ENCODE results near the gene GARIN5B.

GARIN5B gene

DNA sequence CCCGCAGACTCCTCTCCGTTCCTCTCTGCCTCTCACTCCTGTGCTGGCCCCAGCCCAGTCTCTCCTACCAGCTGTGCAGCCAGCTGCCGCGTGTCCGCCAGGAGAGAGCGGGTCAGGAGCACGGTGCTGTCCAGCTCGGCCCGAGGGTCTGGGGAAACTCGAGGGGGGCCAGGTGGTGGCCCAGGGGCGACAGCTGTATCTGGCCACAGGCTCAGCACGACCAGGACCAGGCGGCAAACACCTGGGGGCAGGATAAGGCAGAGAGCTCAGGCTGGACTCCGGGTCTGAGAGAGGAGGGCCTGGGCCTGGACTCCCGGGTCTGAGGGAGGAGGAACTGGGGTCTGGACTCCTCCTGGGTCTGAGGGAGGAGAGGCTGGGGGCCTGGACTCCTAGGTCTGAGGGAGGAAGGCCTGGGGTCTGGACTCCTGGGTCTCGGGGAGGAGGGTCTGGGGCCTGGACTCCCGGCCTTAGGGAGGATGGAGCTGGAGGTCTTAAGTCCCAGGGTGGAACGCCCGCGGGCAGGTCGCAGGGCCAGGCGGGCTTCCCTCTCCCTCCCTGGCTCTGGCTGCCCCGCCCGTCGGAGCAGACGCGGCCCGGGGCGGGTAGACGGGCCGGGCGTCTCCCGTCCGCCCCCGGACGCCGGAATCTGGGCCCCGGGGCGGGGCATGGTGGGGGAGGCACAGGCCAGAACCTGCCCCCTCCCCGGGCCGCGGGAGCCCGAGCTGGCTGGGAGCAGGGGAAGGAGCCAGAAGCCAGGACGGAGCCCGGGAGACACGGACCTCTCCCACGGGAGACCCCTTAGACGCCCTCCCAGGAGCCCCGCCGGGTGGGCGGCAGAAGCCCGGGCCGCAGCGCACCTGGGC lies 5.9 kb upstream of the GARIN5B start:
- DNase-seq = peak; percentile 63

DNA sequence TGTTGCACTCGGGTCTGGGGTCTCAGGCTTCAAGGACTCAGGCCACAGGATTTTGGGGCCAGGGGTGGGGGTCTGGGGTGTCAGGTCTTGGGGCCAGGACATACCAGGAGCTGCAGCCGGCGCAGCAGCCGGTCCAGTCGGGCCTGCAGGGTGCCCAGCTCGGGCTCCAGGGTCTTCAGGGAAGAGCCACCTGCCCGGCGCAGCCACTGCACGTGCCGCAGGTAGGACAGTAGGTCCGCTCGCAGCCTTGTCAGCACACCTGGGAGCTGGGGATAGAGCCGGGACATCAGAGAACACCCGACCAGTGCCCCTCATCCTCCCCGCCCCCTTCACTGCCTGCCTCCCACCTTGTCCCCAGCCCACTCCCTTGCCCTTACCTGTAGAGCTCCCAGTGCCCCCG lies 5.0 kb upstream of the GARIN5B start:
- DNase-seq = no peak

DNA sequence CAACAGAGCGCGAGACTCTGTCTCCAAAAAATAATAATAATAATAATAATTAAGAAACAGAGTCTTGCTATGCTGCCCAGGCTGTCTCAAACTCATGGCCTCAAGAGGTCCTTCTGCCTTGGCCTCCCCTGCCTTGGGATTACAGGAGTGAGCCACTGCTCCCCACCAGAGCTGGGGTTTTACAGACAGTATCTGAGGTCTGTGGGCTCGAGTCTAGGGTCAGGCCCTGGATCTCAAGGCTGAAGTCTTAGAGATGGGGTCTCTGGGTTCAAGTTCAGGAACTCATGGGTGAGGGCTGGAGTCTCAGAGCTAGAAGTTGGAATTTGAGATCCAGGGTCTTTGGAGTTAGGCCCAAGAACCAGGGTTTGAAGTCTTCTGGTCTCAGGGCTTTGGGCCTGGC lies 3.7 kb upstream of the GARIN5B start:
- no peak for DNase-seq

DNA sequence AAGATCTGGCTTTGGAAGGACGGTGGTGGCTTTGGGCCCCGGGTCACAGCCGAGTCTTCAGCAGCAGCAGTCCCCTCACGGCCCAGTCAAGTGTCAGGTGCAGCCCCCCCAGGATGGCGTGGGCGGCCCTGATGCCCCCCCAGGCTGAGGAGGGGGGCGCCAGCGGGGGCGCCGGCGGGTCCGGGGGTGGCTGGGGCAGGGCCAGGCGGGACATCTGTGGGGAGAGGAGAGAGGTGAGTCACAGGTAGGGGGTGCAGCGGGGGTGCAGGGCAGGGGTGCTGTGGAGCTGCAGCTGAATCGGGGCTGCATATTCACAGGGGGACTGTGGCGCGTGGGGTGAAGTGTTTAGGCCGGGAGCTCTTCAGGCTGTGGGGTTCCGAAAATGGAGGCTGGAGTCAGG lies 2.9 kb upstream of the GARIN5B start:
- DNase-seq = no peak

DNA sequence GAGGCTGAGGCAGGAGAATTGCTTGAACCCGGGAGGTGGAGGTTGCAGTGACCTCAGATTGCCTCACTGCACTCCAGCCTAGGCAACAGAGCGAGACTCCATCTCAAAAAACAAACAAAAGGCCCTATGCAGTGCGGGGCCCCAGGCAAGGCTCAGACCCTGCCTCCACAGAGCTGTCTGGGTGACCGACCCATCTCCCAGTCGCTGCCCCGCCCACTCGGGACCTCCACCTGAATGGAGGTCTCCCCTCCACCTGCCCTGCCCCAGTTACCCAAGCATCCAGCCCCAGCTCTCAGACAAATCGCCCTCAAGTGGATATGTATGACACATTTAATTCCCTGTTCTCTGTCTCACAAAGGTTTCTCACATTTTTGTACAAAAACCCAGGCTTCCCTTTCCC lies 2.2 kb upstream of the GARIN5B start:
- DNase-seq = no peak

DNA sequence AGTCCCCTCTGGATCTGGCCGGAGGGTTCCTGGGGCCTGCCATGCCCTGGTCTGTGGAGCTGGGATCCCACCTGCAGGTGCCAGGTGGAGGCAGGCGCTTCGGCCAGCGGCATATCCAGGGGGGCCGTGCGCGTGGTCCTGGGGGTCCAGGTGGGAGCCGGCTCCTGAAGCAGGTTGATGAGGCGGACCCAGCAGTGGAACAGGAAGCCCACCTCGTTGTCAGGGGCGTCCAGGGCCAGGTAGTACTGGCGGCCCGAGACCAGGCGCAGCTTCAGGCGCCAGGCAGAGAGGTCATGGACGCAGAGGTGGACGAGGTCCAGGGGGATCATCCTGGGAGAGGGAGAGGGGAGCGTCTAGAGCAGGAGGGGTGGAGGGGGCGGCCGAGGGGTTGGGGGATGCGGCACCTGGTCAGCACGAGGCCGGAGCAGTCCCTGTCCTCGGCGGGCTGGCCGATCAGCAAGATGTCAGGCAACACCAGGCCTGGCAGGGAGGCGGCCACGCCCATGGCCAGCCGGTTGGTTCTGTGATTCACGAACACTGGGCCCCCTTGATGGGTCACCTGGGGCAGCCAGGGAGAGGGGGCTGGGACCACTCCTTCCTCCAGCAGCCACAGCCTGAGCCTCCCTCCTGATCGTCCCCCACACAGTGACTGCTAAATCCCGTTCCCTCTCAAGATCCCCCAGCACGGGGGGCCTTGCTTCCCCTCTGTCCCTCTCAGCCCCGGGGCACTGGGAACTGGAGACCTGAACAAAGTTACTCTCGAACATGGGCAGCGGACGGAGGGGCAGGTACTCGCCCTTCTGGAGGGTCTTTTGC lies 678 bp downstream of the GARIN5B start:
- DNase-seq = no peak

DNA sequence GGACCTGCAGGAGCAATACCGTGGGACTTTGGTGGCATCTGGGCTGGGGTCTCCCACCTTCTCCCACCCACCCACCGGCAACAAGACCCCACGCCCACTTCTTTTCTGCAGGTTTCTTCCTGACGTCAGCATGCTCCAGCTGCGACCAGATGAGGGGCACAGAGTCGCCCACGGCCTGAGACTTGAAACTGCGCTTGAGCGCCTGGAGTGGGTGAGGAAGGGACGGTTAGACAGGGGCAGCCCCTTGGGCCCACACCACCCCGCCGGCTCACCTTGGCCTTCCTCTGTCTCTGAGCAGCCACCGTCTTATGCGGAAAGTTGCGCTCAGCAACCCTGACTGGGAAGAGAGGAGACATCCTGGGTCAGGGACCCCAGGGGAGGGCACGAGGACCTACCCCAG lies 2.2 kb downstream of the GARIN5B start:
- no peak for DNase-seq

DNA sequence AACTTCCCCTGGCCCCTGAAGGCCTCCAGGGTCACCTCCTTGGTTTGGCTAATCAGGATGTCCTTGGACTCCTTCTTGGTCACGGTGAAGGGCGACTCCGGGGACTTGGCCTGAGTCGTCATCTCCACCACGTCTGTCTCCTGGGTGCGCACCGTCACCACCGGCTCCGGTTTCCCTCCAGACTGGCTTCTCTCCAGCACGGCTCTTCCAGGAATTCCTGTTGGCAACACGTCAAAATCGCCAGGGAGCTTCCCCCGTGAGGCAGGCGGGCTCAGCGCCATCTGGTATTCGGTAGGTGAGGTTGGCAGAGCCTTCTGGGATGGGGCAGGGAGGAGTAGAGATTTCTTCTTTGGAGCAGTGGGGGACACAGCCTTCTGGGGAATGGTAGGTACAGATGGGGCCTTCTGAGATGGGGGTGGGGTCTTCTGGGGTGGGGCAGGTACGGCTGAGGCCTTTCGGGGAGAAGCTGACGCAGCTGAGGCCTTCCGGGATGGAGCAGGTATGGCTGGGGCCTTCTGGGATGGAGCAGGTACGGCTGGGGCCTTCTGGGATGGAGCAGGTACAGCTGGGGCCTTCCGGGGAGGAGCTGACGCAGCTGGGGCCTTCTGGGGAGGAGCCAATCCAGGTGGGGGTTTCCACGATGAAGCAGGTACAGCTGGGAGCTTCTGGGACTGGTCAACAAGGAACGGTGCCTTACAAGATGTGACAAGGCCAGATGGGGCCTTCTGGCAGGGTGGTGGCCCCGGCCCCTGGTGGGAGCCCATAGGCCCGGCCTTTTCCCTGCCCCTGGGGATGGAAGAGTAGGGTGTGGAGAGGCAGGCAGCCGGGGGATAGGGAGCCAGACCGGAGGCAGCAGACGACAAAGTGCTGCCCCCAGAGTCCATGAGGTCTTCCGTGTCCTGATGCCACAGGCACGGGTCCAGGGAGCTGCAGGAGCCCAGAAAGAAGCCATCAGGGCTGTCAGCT lies 3.8 kb downstream of the GARIN5B start:
- DNase-seq = no peak

- no peak for DNase-seq
Observed at GRCh38 chr19:55358493-55358892, 4.6 kb downstream of the GARIN5B start.

DNA sequence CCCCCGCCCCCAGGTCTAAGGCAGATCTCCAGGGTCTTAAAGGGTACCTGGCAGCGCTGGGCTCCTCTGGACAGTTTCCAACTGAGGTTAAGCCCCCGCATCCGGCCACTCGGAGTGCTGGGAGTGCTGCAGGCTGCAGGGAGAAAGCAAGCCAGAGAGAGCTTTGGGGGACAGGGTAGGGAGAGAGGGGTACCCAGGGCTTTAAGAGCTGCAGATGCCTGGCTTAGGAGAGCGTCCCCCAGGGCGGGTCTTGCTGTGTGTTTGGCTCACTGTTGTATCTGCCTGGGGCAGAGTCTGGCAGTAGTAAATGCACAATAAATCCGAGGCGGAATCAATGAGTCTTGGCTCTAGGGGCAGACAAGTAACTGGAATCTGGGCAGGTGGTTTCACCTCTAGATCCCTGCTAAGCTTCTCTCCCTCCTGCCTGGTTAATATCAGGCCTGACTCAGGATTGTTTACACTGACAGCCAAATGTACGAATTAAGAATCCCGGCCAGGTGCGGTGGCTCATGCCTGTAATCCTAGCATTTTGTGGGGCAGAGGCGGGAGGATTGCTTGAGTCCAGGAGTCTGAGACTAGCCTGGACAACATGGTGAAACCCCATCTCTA lies 7.7 kb downstream of the GARIN5B start:
- no peak for DNase-seq

DNA sequence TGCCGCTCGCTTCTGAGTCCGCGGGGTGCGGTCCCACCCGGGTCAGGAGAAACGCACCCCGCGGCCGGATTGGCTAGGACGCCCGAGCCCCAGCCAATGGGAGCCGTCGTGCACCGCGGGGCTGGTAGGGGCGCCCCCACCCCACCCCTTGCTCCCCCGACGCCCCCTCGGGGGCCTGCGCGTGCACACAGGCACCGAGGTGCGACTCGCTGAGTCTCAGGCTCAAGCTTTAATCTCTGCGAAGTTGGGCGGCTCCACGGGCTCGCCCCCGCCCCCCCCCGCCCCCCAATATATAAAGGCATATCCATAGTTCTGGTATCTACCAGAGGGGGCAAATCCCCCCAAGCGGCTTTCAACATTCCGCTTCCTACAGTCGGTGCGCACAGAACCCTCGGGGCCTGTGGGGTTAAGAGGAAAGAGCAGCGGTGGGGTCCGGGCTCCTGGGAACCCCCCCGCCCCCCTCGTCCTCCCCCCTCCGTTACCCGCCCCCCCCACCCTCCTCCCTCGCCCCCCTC lies 8.3 kb downstream of the GARIN5B start, which contains the start of gene COX6B2:
Gene COX6B2 (minus strand): TSS at position 22 of the 515 bp plus-strand sequence. CDS start 198 bp downstream, outside the sequence.
- DNase-seq = no peak

DNA sequence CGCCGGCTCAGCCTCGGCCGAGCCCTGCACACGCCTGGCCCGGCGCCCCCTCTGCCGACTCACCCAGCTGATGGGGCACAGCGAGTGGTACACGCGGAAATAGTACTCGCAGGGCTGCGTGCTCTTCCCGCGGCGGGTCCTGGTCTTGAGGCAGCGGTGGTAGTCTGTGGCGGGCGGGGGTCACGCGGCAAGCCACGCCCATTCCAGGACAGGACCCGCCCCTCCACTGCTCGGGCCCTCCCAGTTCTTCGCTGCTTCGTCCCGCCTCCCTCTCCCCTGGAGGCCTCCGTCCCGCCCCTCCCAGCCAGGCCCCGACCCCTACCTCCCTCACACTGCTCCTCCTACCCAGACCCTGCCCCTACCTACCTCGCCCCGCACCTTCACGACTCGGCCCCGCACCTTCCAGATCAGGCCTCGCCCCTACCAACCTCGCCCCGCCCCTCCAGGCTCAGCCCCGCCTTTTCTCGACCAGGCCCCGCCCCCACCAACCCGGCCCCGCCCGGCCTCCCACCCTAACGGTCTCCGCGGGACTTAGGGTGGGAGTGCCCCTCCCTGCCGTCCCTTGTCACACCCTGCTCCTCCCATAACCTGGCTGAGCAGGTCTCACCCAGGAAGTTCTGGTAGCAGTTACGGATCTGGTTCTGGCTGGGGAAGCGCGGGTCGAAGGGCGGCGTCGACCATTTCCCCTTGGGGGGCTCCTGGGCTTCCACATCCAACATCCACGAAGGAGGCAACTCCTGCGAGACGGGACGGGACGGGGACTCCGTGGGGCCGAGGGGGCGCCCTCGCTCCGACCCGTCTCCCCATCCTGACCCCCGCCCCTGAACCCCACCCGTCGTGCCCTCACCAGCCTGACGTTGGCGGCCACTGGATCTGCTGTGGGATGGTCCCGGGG lies 9.0 kb downstream of the GARIN5B start:
- DNase-seq = peak; percentile 84

DNA sequence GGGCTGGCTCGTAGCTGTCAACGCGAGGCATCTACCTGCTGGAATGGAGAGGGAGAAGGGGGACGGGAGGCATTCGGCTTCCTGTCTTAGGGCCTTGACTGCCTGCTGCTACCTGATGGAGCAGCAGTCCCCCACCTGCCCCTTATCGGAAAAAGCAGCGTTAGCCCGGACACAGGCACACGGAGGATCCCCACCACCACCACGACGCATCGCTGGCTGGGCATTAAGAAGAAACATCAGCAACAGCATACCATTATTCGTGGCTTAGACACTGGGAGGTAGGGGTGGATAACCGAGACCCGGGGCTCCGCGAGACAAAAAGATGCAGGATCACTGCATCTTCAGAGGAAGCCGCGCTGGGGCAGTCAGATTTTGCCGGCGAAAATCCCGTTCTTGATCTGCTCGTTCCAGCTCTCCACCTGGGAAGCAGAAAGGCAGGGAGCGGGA lies 9.7 kb downstream of the GARIN5B start:
- no peak for DNase-seq

DNA sequence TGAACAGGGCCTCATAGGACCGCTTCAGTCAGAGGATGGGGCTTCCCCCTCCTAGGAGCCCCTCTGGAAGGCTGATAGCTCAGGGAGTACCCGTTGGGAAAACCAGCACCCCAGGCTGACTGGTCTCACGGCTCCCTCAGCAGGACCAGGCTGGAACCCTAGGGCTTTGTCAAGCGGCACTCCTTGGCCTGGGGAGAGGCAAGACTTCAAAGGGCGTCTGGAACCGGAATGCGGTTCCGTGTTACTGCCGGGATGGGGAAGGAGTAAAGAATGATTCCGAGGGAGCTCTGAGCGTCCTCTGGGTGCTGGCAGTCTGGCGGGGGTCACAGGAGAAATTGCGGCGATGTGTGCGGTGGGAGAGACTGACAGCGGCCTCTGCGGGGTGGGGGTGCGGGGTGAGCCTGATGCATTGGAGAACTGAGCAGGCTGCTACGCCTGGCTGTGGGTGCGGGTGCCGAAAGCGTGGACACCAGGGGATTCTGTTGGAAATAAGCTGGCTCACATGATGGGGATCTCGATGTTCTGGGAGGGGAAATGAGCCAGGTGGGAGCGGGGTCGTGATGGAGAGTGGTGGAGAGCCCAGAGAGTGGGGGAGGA lies 10.4 kb downstream of the GARIN5B start:
- DNase-seq = no peak

GRCh38 chr19:55352040-55352439 lies 11.0 kb downstream of the GARIN5B start:
- no peak for DNase-seq

- no peak for DNase-seq
Observed at GRCh38 chr19:55350620-55351315, 12.3 kb downstream of the GARIN5B start.

GRCh38 chr19:55348317-55349034 lies 14.6 kb downstream of the GARIN5B start:
- DNase-seq = no peak

- no peak for DNase-seq
Observed at GRCh38 chr19:55347442-55348009, 15.5 kb downstream of the GARIN5B start.
